NCI-H2196 (cell line): ENCODE results near the gene FAM184A.
"Not testable (repeated sequence)": the region's sequence is repeated elsewhere in the genome, so short reads cannot be mapped to it uniquely, and the experiment has no call there.

ENCODE experiments used
- DNase-seq: peaks from one replicate; lab custom pipeline; 2025; ENCODE audit not compliant: unreplicated experiment; lab: John Stamatoyannopoulos, UW

FAM184A gene

GRCh38 chr6:119102901-119103300 is 24.4 kb upstream of the FAM184A start:
- no peak for DNase-seq

GRCh38 chr6:119100115-119100514 is 21.7 kb upstream of the FAM184A start:
- no peak for DNase-seq

- not testable (repeated sequence) for DNase-seq
Measured at GRCh38 chr6:119097815-119098361, 19.4 kb upstream of the FAM184A start.

GRCh38 chr6:119096721-119097565 is 18.5 kb upstream of the FAM184A start:
- no peak for DNase-seq

- DNase-seq, result no peak
Measured at GRCh38 chr6:119090256-119090655, 11.8 kb upstream of the FAM184A start.

GRCh38 chr6:119084784-119085183 is 6.3 kb upstream of the FAM184A start:
- DNase-seq, result no peak

GRCh38 chr6:119083007-119083406 is 4.5 kb upstream of the FAM184A start:
- DNase-seq, result no peak

GRCh38 chr6:119079283-119079809 is 882 bp upstream of the FAM184A start:
- DNase-seq, result no peak

GRCh38 chr6:119077643-119078375 is 655 bp downstream of the FAM184A start:
- DNase-seq, result peak; percentile 42

- DNase-seq, result no peak
Measured at GRCh38 chr6:119077391-119077642, 1.1 kb downstream of the FAM184A start.

- DNase-seq, result no peak
Measured at GRCh38 chr6:119076576-119077390, 1.7 kb downstream of the FAM184A start.

DNA sequence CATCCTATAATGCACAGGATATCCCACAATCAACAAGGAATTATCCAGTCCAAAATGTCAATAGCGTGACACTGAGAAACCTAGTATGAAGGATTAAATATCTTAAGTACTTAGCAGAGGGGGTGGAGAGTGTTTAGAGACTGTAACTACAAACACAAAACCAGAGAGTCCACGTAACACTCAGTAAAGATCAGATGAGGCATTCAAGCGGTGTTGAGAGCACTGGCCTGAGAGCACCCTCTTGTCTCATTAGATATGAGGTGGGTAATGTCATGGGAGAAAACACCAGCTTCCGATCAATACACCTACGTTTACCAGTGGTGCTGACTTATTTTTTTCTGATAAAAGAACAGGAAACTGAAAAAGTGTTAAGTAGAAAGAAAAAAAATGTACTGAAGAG is 2.3 kb downstream of the FAM184A start:
- no peak for DNase-seq

DNA sequence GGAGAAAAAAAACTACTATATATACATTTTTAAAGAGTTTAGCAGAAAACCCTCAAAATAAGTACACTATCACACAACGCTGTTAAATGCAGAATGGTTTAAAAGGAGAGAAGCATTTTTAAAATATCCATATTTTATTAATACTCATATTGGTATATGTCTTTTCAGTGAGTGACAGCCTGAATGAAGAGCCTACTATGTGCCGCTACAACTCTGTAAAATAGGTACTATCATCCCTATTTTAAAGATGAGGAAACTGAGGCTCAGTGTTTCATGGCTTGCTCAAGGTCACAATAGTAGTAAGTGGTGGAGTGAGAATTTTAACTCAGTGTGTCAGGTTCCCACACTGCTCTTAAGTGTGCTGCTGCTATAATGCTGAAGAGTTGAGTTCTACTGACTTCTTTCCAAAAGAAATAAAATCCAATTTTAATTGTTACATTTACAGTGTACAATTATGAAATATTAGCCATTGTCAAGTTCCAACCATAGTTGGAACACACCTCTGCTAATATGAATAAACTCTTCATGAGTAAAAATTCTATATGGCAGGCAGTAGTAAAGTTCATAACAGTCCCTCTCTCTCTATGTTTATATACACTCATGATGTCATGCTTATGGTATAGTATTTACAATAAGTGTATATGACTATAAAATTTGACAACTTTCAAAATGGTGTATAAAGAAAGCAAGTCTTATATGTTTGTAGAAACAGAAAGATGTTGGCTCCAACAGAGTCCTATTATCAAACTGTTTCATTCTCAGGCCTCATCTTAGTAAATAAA is 3.1 kb downstream of the FAM184A start:
- no peak for DNase-seq

GRCh38 chr6:119073307-119074051 is 5.0 kb downstream of the FAM184A start:
- DNase-seq, result no peak

DNA sequence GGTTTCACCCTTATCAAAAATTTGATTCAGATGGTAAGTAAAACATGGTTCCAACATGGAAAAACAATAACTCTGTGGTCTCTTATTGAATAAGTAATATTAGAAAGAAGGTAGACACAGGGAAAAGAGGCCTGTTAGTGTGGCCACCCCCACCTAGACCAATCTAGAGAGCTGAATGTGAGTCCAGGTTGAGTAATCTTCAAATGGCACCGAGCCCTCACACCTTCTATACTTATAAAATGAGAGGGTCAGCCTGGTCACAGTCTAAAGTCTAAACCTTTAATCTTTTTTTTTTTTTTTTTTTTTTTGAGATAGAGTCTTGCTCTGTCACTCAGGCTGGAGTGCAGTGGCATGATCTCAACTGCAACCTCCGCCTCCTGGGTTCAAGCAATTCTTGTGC is 6.9 kb downstream of the FAM184A start:
- DNase-seq, result no peak

GRCh38 chr6:119067091-119067490 is 11.4 kb downstream of the FAM184A start:
- no peak for DNase-seq

- DNase-seq, result no peak
Measured at GRCh38 chr6:119066517-119066916, 11.9 kb downstream of the FAM184A start.

GRCh38 chr6:119065955-119066354 is 12.5 kb downstream of the FAM184A start:
- no peak for DNase-seq

- DNase-seq, result no peak
Measured at GRCh38 chr6:119065382-119065781, 13.1 kb downstream of the FAM184A start.

DNA sequence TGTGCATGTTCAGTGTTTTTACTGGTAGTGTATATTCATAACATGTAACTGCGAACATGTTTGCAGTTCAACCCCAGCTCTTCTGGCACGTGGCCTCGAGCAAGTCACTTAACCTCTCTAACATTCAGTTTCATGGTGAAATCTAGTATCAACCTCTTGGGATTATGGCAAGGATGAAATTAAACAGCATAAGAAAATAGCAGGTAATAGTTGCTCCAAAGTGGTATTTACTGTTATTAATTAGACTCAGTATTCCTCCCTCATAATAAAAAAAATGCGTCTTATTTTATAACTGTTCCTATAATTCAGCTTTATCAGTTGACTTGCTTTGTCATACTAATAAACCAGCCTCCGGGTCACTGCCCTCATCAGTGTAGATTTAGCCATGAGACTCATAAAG is 15.0 kb downstream of the FAM184A start:
- no peak for DNase-seq
